BJ (cell line): ENCODE results near the gene ZNF460. TPM values are rescaled to one million over a fixed set of nuclear protein-coding genes. Genes with fewer than 3 reads are reported as not detected.

Source experiments
- CTCF ChIA-PET: fragments of 350-600 bp; formaldehyde crosslinking; extraction: SDS; loops from one replicate; lab custom pipeline; 2021; ENCODE audit warnings: antibody characterized with exemption, inconsistent platforms; lab: Yijun Ruan, JAX
- POLR2A ChIA-PET: fragments of 300-600 bp; sonication (Branson Sonifier 250); formaldehyde crosslinking; extraction: SDS; loops from one replicate; lab custom pipeline; 2021; ENCODE audit warnings: antibody characterized with exemption; lab: Charles Lee
- DNase-seq: peaks from one replicate; pipeline ENCODE4 v3.0.0-alpha.2; 2011; ENCODE audit warnings: low read depth
- H3K27me3 ChIP-seq: 2 replicates; pipeline ENCODE4 v1.6.0; 2011; ENCODE audit warnings: low read length; ENCODE audit not compliant: control insufficient read depth, insufficient read depth
- H3K36me3 ChIP-seq: 2 replicates; pipeline ENCODE4 v1.5.1; 2011; ENCODE audit warnings: low read length; ENCODE audit not compliant: control insufficient read depth, insufficient read depth
- H3K4me3 ChIP-seq: 2 replicates; pipeline ENCODE4 v1.5.1; 2011; ENCODE audit warnings: low read depth, mild to moderate bottlenecking, control low read depth, low read length
- CTCF ChIP-seq: IDR thresholded peaks from 2 replicates; pipeline ENCODE4 v1.5.1; 2011; ENCODE audit warnings: low read depth, mild to moderate bottlenecking, control low read depth, inconsistent platforms, low read length, moderate library complexity; ENCODE audit not compliant: insufficient read depth
- polyA plus RNA-seq: library from polyadenylated mRNA; depleted of rRNA; stranded (reverse); fragments of >200 nt; gene quantifications from 2 replicates; pipeline ENCODE4 v1.2.3, GENCODE V29; 2011

ZNF460 gene
- polyA plus RNA-seq, 1 experiment: 11.7 TPM

GRCh38 chr19:57320180-57321084 is 40.1 kb downstream of the ZNF460 start, which contains the start of gene ZNF543:
Gene ZNF543 (plus strand): TSS chr19:57320472. CDS start chr19:57320854, 382 bp downstream.
- TF ChIP-seq CTCF: no peak
- peak; percentile 67 for DNase-seq
- Histone ChIP-seq H3K36me3 (peaks cover 10% of the 10 kb centered on the region), H3K4me3 (peak within 1 kb of the TSS; percentile 89), H3K27me3 (peaks cover 10% of the 10 kb centered on the region)
- ChIA-PET CTCF (interaction anchor here (1.0 kb wide), 1 partner anchor 18 kb away, joined by 3 read pairs; no protein-coding TSS in a partner anchor), POLR2A (interaction anchor here (0.6 kb wide), 1 partner anchor 17 kb away, joined by 6 read pairs; no protein-coding TSS in a partner anchor)

GRCh38 chr19:57321116-57321515 is 40.8 kb downstream of the ZNF460 start:
- TF ChIP-seq CTCF: no peak
- H3K27me3 ChIP-seq: peaks cover 5% of the 10 kb centered on the region; the same call in 1 of the 2 replicates
- H3K36me3 ChIP-seq: peaks cover 10% of the 10 kb centered on the region
- CTCF ChIA-PET: interaction anchor here (1.0 kb wide), 1 partner anchor 18 kb away, joined by 3 read pairs; no protein-coding TSS in a partner anchor
- H3K4me3 ChIP-seq: peak overlapping the region; percentile 89
- POLR2A ChIA-PET: no interaction called here
- DNase-seq: no peak

GRCh38 chr19:57321751-57322150 is 41.5 kb downstream of the ZNF460 start:
- TF ChIP-seq CTCF: no peak
- ChIA-PET POLR2A (no interaction called here), CTCF (interaction anchor here (1.0 kb wide), 1 partner anchor 19 kb away, joined by 3 read pairs; no protein-coding TSS in a partner anchor)
- H3K27me3 ChIP-seq: peaks cover 5% of the 10 kb centered on the region; the same call in 1 of the 2 replicates
- H3K4me3 ChIP-seq: no peak overlapping the region; the same call in 1 of the 2 replicates
- H3K36me3 ChIP-seq: peaks cover 12% of the 10 kb centered on the region
- no peak for DNase-seq

- Histone ChIP-seq H3K36me3 (peaks cover 25% of the 10 kb centered on the region), H3K27me3 (no peaks in the 10 kb centered on the region), H3K4me3 (no peak overlapping the region)
- no peak for TF ChIP-seq CTCF
- POLR2A ChIA-PET: no interaction called here
- no peak for DNase-seq
- CTCF ChIA-PET: no interaction called here
Observed at GRCh38 chr19:57324992-57325391, 44.7 kb downstream of the ZNF460 start.

GRCh38 chr19:57327993-57328392 is 47.7 kb downstream of the ZNF460 start:
- POLR2A ChIA-PET: no interaction called here
- Histone ChIP-seq H3K27me3 (no peaks in the 10 kb centered on the region), H3K36me3 (peaks cover 25% of the 10 kb centered on the region), H3K4me3 (no peak overlapping the region)
- no peak for DNase-seq
- CTCF ChIA-PET: no interaction called here
- TF ChIP-seq CTCF: no peak
